ENCODE data around the gene NOTCH1. TPM values are rescaled to one million over a fixed set of nuclear protein-coding genes. Genes with fewer than 3 reads are reported as not detected.

NOTCH1 gene
- polyA plus RNA-seq, 1 donor from 2014 or later, result 0.15 TPM

- Histone ChIP-seq H3K4me2 (ENCODE audit: low read length) (no peak overlapping the region), H3K9ac (ENCODE audit: low read length) (no peak overlapping the region), H2AFZ (ENCODE audit: low read depth, low read length) (no peak overlapping the region), H3K27me3 (ENCODE audit: insufficient read depth, low read depth, low read length) (no peaks in the 10 kb centered on the region), H3F3A (ENCODE audit: insufficient read depth, low read length, poor library complexity, severe bottlenecking) (no peaks in the 10 kb centered on the region), H3K36me3 (ENCODE audit: insufficient read depth, low read length) (no peaks in the 10 kb centered on the region), H3K9me2 (ENCODE audit: insufficient read depth, low read length) (no peaks in the 10 kb centered on the region), H4K20me1 (ENCODE audit: insufficient read depth) (no peaks in the 10 kb centered on the region), H3K4me3 (ENCODE audit: low read length) (no peak overlapping the region), H3K27ac (ENCODE audit: low read length) (no peak overlapping the region), H3K9me3 (ENCODE audit: low read length) (no peaks in the 10 kb centered on the region), H3K79me2 (replicated peaks; ENCODE audit: insufficient read depth, low read length) (peaks cover 3% of the 10 kb centered on the region)
- TF ChIP-seq RAD21 (conservative IDR thresholded peaks at IDR 0.05) (no peak), MXI1 (conservative IDR thresholded peaks at IDR 0.05; ENCODE audit: poor library complexity, severe bottlenecking) (no peak), POLR2AphosphoS5 (IDR thresholded peaks at IDR 0.05) (no peak), SMC3 (conservative IDR thresholded peaks at IDR 0.05; ENCODE audit: poor library complexity) (no peak), TAF1 (IDR thresholded peaks at IDR 0.05; ENCODE audit: low read depth) (no peak), EP300 (conservative IDR thresholded peaks at IDR 0.05; ENCODE audit: poor library complexity, severe bottlenecking) (no peak), EZH2 (IDR thresholded peaks at IDR 0.05; ENCODE audit: borderline replicate concordance, insufficient read depth, low read length, poor library complexity, severe bottlenecking) (no peak), REST (IDR thresholded peaks at IDR 0.05; ENCODE audit: borderline replicate concordance) (no peak), CTCF (IDR thresholded peaks at IDR 0.05; ENCODE audit: poor library complexity, severe bottlenecking) (no peak)
Measured at GRCh38 chr9:136515276-136515675, 30.6 kb downstream of the NOTCH1 start.

- H3K4me2 ChIP-seq (ENCODE audit: low read length), result no peak overlapping the region
- H2AFZ ChIP-seq (ENCODE audit: low read depth, low read length), result no peak overlapping the region
- no peaks in the 10 kb centered on the region for H3F3A ChIP-seq (ENCODE audit: insufficient read depth, low read length, poor library complexity, severe bottlenecking)
- no peaks in the 10 kb centered on the region for H3K79me2 ChIP-seq (replicated peaks; ENCODE audit: insufficient read depth, low read length)
- no peaks in the 10 kb centered on the region for H4K20me1 ChIP-seq (ENCODE audit: insufficient read depth)
- TF ChIP-seq MXI1 (conservative IDR thresholded peaks at IDR 0.05; ENCODE audit: poor library complexity, severe bottlenecking) (no peak), REST (IDR thresholded peaks at IDR 0.05; ENCODE audit: borderline replicate concordance) (no peak), EZH2 (IDR thresholded peaks at IDR 0.05; ENCODE audit: borderline replicate concordance, insufficient read depth, low read length, poor library complexity, severe bottlenecking) (no peak), TAF1 (IDR thresholded peaks at IDR 0.05; ENCODE audit: low read depth) (no peak), RAD21 (conservative IDR thresholded peaks at IDR 0.05) (no peak), POLR2AphosphoS5 (IDR thresholded peaks at IDR 0.05) (no peak), SMC3 (conservative IDR thresholded peaks at IDR 0.05; ENCODE audit: poor library complexity) (no peak), EP300 (conservative IDR thresholded peaks at IDR 0.05; ENCODE audit: poor library complexity, severe bottlenecking) (no peak), CTCF (IDR thresholded peaks at IDR 0.05; ENCODE audit: poor library complexity, severe bottlenecking) (no peak)
- H3K27ac ChIP-seq (ENCODE audit: low read length), result no peak overlapping the region
- H3K9ac ChIP-seq (ENCODE audit: low read length), result no peak overlapping the region
- H3K9me2 ChIP-seq (ENCODE audit: insufficient read depth, low read length), result no peaks in the 10 kb centered on the region
- no peaks in the 10 kb centered on the region for H3K9me3 ChIP-seq (ENCODE audit: low read length)
- no peaks in the 10 kb centered on the region for H3K36me3 ChIP-seq (ENCODE audit: insufficient read depth, low read length)
- no peaks in the 10 kb centered on the region for H3K27me3 ChIP-seq (ENCODE audit: insufficient read depth, low read depth, low read length)
- H3K4me3 ChIP-seq (ENCODE audit: low read length), result no peak overlapping the region
Measured at GRCh38 chr9:136514022-136514714, 31.7 kb downstream of the NOTCH1 start.
